ENCODE results near the gene GGA3. TPM values are rescaled to one million over a fixed set of nuclear protein-coding genes. Genes with fewer than 3 reads are reported as not detected.
A peak's percentile ranks its signal among the peaks of the same experiment; 100 is the strongest.

Gene GGA3
- polyA plus RNA-seq, 1 donor from 2014 or later = 15.7 TPM

- Histone ChIP-seq H3K9me2 (ENCODE audit: insufficient read depth, low read length) (no peaks in the 10 kb centered on the region), H3K9me3 (ENCODE audit: low read length) (no peaks in the 10 kb centered on the region), H3K27ac (ENCODE audit: low read length) (peak overlapping the region; percentile 80)
Observed at GRCh38 chr17:75270218-75270965, 9.0 kb upstream of the GGA3 start.

GRCh38 chr17:75269844-75270217 lies 8.4 kb upstream of the GGA3 start:
- no peaks in the 10 kb centered on the region for H3F3A ChIP-seq (ENCODE audit: insufficient read depth, low read length, poor library complexity, severe bottlenecking)
- no peaks in the 10 kb centered on the region for H3K9me3 ChIP-seq (ENCODE audit: low read length)
- H3K36me3 ChIP-seq (ENCODE audit: insufficient read depth, low read length) = no peaks in the 10 kb centered on the region
- no peaks in the 10 kb centered on the region for H4K20me1 ChIP-seq (ENCODE audit: insufficient read depth)
- H3K79me2 ChIP-seq (replicated peaks; ENCODE audit: insufficient read depth, low read length) = no peaks in the 10 kb centered on the region
- peak overlapping the region; percentile 80 for H3K27ac ChIP-seq (ENCODE audit: low read length)
- peak overlapping the region; percentile 61 for H3K4me2 ChIP-seq (ENCODE audit: low read length)
- TF ChIP-seq, protein P1, sequence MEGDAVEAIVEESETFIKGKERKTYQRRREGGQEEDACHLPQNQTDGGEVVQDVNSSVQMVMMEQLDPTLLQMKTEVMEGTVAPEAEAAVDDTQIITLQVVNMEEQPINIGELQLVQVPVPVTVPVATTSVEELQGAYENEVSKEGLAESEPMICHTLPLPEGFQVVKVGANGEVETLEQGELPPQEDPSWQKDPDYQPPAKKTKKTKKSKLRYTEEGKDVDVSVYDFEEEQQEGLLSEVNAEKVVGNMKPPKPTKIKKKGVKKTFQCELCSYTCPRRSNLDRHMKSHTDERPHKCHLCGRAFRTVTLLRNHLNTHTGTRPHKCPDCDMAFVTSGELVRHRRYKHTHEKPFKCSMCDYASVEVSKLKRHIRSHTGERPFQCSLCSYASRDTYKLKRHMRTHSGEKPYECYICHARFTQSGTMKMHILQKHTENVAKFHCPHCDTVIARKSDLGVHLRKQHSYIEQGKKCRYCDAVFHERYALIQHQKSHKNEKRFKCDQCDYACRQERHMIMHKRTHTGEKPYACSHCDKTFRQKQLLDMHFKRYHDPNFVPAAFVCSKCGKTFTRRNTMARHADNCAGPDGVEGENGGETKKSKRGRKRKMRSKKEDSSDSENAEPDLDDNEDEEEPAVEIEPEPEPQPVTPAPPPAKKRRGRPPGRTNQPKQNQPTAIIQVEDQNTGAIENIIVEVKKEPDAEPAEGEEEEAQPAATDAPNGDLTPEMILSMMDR (IDR thresholded peaks at IDR 0.05; ENCODE audit: poor library complexity, severe bottlenecking) = no peak
- TF ChIP-seq POLR2AphosphoS5 (IDR thresholded peaks at IDR 0.05) (no peak), TAF1 (IDR thresholded peaks at IDR 0.05; ENCODE audit: low read depth) (no peak), EZH2 (IDR thresholded peaks at IDR 0.05; ENCODE audit: borderline replicate concordance, insufficient read depth, low read length, poor library complexity, severe bottlenecking) (no peak), MXI1 (conservative IDR thresholded peaks at IDR 0.05; ENCODE audit: poor library complexity, severe bottlenecking) (no peak), RAD21 (conservative IDR thresholded peaks at IDR 0.05) (no peak), SMC3 (conservative IDR thresholded peaks at IDR 0.05; ENCODE audit: poor library complexity) (no peak), EP300 (conservative IDR thresholded peaks at IDR 0.05; ENCODE audit: poor library complexity, severe bottlenecking) (no peak)
- TF ChIP-seq, protein P2, sequence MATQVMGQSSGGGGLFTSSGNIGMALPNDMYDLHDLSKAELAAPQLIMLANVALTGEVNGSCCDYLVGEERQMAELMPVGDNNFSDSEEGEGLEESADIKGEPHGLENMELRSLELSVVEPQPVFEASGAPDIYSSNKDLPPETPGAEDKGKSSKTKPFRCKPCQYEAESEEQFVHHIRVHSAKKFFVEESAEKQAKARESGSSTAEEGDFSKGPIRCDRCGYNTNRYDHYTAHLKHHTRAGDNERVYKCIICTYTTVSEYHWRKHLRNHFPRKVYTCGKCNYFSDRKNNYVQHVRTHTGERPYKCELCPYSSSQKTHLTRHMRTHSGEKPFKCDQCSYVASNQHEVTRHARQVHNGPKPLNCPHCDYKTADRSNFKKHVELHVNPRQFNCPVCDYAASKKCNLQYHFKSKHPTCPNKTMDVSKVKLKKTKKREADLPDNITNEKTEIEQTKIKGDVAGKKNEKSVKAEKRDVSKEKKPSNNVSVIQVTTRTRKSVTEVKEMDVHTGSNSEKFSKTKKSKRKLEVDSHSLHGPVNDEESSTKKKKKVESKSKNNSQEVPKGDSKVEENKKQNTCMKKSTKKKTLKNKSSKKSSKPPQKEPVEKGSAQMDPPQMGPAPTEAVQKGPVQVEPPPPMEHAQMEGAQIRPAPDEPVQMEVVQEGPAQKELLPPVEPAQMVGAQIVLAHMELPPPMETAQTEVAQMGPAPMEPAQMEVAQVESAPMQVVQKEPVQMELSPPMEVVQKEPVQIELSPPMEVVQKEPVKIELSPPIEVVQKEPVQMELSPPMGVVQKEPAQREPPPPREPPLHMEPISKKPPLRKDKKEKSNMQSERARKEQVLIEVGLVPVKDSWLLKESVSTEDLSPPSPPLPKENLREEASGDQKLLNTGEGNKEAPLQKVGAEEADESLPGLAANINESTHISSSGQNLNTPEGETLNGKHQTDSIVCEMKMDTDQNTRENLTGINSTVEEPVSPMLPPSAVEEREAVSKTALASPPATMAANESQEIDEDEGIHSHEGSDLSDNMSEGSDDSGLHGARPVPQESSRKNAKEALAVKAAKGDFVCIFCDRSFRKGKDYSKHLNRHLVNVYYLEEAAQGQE (IDR thresholded peaks at IDR 0.05; ENCODE audit: borderline replicate concordance) = no peak
- no peaks in the 10 kb centered on the region for H3K27me3 ChIP-seq (ENCODE audit: insufficient read depth, low read depth, low read length)
- peak overlapping the region; percentile 94 for H3K9ac ChIP-seq (ENCODE audit: low read length)
- no peak overlapping the region for H2AFZ ChIP-seq (ENCODE audit: low read depth, low read length)
- H3K4me3 ChIP-seq (ENCODE audit: low read length) = peak overlapping the region; percentile 98
- no peaks in the 10 kb centered on the region for H3K9me2 ChIP-seq (ENCODE audit: insufficient read depth, low read length)

More at GRCh38 chr17:75270218-75270965, 9.0 kb upstream of the GGA3 start:
- Histone ChIP-seq H3K9ac (ENCODE audit: low read length) (peak overlapping the region; percentile 94), H3K4me2 (ENCODE audit: low read length) (peak overlapping the region; percentile 61), H3K4me3 (ENCODE audit: low read length) (peak overlapping the region; percentile 98), H2AFZ (ENCODE audit: low read depth, low read length) (peak overlapping the region; percentile 83), H4K20me1 (ENCODE audit: insufficient read depth) (no peaks in the 10 kb centered on the region), H3K36me3 (ENCODE audit: insufficient read depth, low read length) (no peaks in the 10 kb centered on the region), H3F3A (ENCODE audit: insufficient read depth, low read length, poor library complexity, severe bottlenecking) (no peaks in the 10 kb centered on the region), H3K79me2 (replicated peaks; ENCODE audit: insufficient read depth, low read length) (no peaks in the 10 kb centered on the region), H3K27me3 (ENCODE audit: insufficient read depth, low read depth, low read length) (no peaks in the 10 kb centered on the region)
- no peak for TF ChIP-seq EZH2 (IDR thresholded peaks at IDR 0.05; ENCODE audit: borderline replicate concordance, insufficient read depth, low read length, poor library complexity, severe bottlenecking)
- no peak for TF ChIP-seq EP300 (conservative IDR thresholded peaks at IDR 0.05; ENCODE audit: poor library complexity, severe bottlenecking)
- TF ChIP-seq TAF1 (IDR thresholded peaks at IDR 0.05; ENCODE audit: low read depth) = no peak
- TF ChIP-seq, protein P1 (IDR thresholded peaks at IDR 0.05; ENCODE audit: poor library complexity, severe bottlenecking) = peak; percentile 44
- TF ChIP-seq, protein P2 (IDR thresholded peaks at IDR 0.05; ENCODE audit: borderline replicate concordance) = no peak
- no peak for TF ChIP-seq MXI1 (conservative IDR thresholded peaks at IDR 0.05; ENCODE audit: poor library complexity, severe bottlenecking)
- peak; percentile 16 for TF ChIP-seq RAD21 (conservative IDR thresholded peaks at IDR 0.05)
- no peak for TF ChIP-seq SMC3 (conservative IDR thresholded peaks at IDR 0.05; ENCODE audit: poor library complexity)
- TF ChIP-seq POLR2AphosphoS5 (IDR thresholded peaks at IDR 0.05) = no peak

Measured in neural cell (in vitro differentiated cells).